GM21619 (cell line): ENCODE data around the gene LRP5.
"Not testable (repeated sequence)": the region's sequence is repeated elsewhere in the genome, so short reads cannot be mapped to it uniquely, and the experiment has no call there.

ENCODE experiments used
- ATAC-seq: cut with Tn5 transposase; IDR thresholded peaks from one replicate; pipeline ENCODE4 v1.9.1; 2021; ENCODE audit not compliant: unreplicated experiment

Gene LRP5

DNA sequence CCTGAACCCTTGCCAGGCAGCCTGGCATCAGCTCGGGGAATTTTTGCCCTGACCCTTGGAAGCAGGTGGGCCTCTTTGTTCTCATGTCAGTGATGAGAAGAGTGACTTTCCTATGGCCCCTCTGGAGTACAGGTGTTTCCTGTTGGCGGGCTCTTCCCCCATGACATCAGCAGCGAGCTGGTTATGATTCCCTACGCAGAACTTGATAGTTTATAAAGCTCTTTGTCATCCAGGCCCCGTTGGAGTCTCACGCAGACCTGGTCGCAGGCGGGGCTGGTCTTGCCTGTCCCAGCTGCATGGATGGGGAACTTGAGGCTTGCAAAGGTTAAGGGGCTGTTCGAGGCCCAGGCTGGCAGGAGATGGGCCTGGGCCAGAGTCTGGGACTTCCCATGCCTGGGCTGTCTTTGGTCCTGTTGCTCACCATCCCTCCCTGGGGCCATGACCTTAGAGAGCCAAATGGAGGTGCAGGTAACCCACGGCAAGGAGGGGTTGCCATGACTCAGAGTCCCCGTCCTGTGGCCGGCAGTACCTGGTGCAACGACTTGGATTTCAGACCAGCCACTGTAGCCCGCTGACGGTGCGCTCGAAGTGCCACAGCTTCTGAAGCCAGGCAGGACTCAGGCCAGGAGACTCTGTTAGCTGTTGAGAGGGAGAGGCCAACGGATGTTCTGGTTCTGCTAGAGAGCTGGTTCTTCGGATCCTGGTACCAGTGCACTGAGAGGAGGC lies 102.3 kb downstream of the LRP5 start:
- ATAC-seq = no peak

DNA sequence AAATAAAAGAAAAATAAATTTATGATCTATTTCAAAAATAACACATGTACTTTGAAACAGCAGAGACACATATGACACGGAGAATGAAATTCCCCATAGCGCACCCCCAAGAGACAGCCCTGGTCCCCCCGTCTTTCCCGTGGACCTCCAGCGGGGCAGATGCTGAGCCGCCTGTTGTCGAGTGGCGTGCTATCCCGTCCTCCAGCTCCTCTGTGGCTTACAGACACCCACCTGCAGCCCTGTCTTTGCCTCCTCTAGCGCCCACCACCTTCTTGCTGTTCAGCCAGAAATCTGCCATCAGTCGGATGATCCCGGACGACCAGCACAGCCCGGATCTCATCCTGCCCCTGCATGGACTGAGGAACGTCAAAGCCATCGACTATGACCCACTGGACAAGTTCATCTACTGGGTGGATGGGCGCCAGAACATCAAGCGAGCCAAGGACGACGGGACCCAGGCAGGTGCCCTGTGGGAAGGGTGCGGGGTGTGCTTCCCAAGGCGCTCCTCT lies 103.7 kb downstream of the LRP5 start:
- no peak for ATAC-seq

DNA sequence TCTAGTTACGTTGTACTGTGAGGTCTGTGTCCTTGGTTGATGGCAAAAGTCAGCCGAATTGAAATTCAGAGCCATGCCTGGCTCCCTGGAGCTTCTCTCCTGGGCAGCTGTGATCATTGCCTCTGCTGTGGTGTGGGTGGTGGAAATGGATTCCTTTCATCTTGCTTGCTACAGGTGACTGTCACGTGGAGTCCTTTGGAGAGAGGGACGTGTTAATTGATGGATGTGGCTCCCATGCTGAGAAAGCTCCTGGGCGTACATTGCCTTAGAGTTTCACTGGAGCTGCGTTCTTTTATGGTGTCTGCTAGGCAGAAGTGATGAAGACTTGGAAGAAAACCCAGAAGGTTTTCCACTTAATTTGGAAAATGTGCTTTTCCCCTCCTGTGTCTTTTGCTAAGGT lies 106.3 kb downstream of the LRP5 start:
- ATAC-seq = no peak

GRCh38 chr11:68420171-68420570 lies 107.8 kb downstream of the LRP5 start:
- ATAC-seq = no peak

GRCh38 chr11:68423481-68423880 lies 111.1 kb downstream of the LRP5 start:
- ATAC-seq = no peak

DNA sequence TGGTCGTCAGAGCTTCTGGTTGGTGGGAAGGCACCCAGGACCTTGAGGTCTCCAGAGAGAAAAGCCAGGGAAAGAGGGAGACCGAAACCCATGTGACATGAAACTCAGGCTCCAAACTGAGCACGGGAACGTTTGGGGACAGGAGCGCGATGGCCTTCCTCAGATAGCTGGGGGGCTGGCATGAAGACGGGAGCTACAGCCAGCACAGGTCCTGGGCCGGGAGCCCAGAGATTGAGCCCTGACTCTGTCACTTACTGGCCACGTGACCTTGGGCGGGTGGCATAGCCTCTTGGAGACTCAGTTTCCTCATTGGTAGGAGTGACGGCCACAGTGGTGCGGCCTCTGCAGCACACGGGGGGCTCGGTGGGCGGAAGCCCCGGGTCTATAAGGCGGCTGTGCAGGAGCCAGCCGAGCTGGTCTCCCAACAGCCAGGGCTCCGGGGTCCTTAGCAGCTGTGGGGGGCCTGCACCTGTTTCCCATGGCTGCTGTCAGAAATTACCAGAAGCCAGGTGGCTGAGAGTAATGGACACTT lies 111.8 kb downstream of the LRP5 start:
- ATAC-seq = no peak

GRCh38 chr11:68424981-68425865 lies 112.8 kb downstream of the LRP5 start:
- ATAC-seq = no peak

- no peak for ATAC-seq
Observed at GRCh38 chr11:68425866-68426380, 113.5 kb downstream of the LRP5 start.

DNA sequence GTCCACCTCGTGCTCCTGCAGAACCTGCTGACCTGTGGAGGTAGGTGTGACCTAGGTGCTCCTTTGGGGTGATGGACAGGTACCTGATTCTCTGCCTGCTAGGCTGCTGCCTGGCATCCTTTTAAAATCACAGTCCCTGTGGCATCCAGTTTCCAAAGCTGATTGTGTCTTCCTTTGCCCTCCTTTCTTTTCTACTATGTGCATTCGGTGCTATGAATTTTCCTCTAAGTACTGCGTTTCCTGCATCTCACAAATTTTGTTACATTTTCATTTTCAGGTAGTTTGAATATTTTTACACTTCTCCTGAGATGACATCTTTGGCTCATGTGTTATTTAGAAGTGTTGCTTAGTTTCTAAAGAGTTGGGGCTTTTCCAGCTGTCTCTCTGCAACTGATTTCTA lies 117.3 kb downstream of the LRP5 start:
- no peak for ATAC-seq

- ATAC-seq = no peak
Observed at GRCh38 chr11:68430384-68430783, 118.0 kb downstream of the LRP5 start.

GRCh38 chr11:68430801-68431200 lies 118.4 kb downstream of the LRP5 start:
- no peak for ATAC-seq

DNA sequence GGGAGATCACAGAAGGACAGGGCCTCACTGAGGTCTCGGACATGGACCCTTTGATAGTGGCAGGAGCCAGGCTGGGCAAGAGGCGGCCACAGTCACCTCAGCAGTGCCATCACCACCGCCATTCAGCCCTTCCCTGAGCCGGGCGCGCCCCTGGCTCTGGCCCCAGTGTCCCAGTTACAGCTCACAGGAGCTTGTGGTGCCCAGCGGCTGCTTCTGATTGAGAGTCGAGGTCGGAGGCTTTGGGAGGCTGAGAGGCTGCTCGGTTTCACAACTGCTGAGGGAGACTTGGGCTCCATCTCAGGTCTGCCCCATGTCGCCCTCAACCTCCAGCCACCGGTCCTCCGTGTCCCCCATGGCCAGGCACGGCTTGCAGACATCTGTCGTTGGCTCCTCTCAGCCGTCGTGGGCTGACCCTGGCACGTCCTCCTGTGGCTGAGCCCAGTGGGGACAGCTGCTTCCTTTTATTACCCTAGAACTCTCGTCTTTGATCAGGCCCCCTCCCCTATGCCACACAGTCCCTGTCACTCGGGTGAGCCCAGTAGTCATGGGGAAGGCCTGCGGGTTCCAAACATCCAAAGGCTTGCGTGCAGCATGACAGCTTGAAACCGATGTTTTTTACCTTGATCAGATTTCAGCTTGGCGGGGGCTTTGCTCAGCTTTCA lies 119.7 kb downstream of the LRP5 start:
- ATAC-seq = no peak

GRCh38 chr11:68432874-68433273 lies 120.5 kb downstream of the LRP5 start:
- no peak for ATAC-seq

- ATAC-seq = no peak
Observed at GRCh38 chr11:68433541-68433940, 121.2 kb downstream of the LRP5 start.

DNA sequence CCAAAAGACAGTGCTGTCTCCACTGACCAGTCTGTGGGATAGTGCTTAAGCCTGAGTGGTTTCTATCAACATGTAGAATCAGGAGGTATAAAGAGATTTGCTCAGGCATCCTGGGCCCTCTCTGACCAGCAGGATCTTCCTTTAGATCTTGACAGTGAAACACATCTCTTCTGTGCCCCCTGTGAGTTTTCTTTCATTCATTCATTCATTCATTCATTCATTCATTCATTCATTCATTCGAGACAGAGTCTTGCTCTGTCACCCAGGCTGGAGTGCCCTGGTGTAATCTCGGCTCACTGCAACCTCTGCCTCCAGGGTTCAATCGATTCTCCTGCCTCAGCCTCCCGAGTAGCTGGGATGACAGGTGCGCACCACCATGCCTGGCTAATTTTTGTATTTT lies 121.8 kb downstream of the LRP5 start:
- not testable (repeated sequence) for ATAC-seq

DNA sequence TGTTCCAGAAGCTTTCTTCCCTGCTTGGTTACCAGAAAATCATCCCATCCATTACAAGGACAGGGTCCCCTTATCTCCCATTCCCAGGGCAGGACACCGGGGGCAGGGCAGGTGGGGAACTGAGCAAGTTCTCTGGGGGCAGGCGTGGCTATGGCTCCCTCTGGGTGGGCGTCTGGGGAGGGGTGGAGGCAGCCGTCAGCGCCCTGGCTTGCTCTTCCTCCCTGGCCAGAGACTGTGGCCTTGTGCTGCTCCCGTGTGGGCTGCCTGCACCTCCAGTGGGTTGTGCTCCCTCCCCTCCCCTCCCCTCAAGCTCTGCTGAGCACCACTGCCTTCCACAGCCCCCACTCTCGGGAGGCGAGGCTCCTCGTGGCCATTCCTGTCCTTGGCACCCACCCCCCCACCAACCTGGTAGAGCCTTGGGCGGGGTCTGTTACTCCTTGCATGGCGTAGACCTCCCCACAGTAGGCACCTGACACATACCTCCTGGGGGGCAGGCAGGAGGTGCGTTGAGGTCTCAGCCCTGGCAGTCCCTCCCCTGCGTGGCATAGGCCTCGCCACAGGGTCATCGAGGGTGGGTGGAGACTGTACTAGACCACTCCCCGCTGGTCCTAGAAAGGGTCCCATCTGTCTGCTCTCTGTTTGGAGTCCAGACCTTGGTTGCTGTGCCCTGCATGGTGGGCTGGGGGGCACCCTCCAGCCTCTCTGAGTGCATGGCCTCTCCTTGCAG lies 123.9 kb downstream of the LRP5 start:
- ATAC-seq = no peak

- ATAC-seq = no peak
Observed at GRCh38 chr11:68436985-68437926, 124.9 kb downstream of the LRP5 start.

- ATAC-seq = no peak
Observed at GRCh38 chr11:68437927-68438657, 125.7 kb downstream of the LRP5 start.
